HL-60 (cell line): Measurements from ENCODE around the gene SH3GL1.

Experiments used
- CTCF ChIP-seq: IDR thresholded peaks from one replicate; pipeline ENCODE4 v1.5.1; 2011; ENCODE audit warnings: low read length, control low read depth, inconsistent platforms; ENCODE audit not compliant: insufficient read depth
- GABPA ChIP-seq: IDR thresholded peaks from 2 replicates; pipeline ENCODE4 v1.6.1; 2012; ENCODE audit warnings: low read depth
- POLR2AphosphoS5 ChIP-seq: IDR thresholded peaks from 2 replicates; pipeline ENCODE4 v1.6.1; 2012; ENCODE audit warnings: low read depth
- SPI1 ChIP-seq: IDR thresholded peaks from 2 replicates; pipeline ENCODE4 v1.6.1; 2012; ENCODE audit warnings: low read depth, mild to moderate bottlenecking, borderline replicate concordance

- TF ChIP-seq SPI1: no peak
- TF ChIP-seq CTCF: no peak
- no peak for TF ChIP-seq GABPA
- TF ChIP-seq POLR2AphosphoS5: no peak
Measured at GRCh38 chr19:4413588-4413987, 13.2 kb upstream of the SH3GL1 start.
